Tibial nerve (tissue), 4 donors: ENCODE data around the gene CAPRIN1. TPM values are rescaled to one million over a fixed set of nuclear protein-coding genes. Genes with fewer than 3 reads are reported as not detected.
"Not testable (repeated sequence)": the region's sequence is repeated elsewhere in the genome, so short reads cannot be mapped to it uniquely, and the experiment has no call there.

ENCODE experiments used
- DNase-seq, 2 donors: peaks; one replicate each; pipeline ENCODE4 v3.0.0-alpha.2; 2019; ENCODE audit warnings: low spot score in 2 of 2
- H3K27ac ChIP-seq, 4 donors: fragments of 200-600 bp; sonication (generic) in 3 of 4; one replicate each; pipeline ENCODE4 v1.5.1; 2017 to 2019; ENCODE audit warnings: mild to moderate bottlenecking in 1 of 4
- H3K27me3 ChIP-seq, 2 donors: fragments of 200-600 bp; sonication (generic) in 1 of 2; one replicate each; pipeline versions ENCODE4 v1.5.1 to v1.6.0; 2017 to 2019
- H3K36me3 ChIP-seq, 3 donors: fragments of 200-600 bp; sonication (generic); one replicate each; pipeline ENCODE4 v1.5.1; 2018 to 2019
- H3K4me1 ChIP-seq, 4 donors: fragments of 200-600 bp; sonication (generic) in 3 of 4; one replicate each; pipeline ENCODE4 v1.5.1; 2017 to 2019
- H3K4me3 ChIP-seq, 4 donors: fragments of 200-600 bp; sonication (generic) in 3 of 4; one replicate each; pipeline ENCODE4 v1.5.1; 2017 to 2019; ENCODE audit warnings: mild to moderate bottlenecking in 1 of 4, moderate library complexity in 1 of 4
- H3K9me3 ChIP-seq, 4 donors: fragments of 200-600 bp; sonication (generic) in 3 of 4; one replicate each; pipeline ENCODE4 v1.5.1; 2017 to 2019
- EP300 ChIP-seq, 2 donors: sonication (generic); formaldehyde crosslinking; IDR thresholded peaks; one replicate each; pipeline ENCODE4 v1.6.1; 2017; ENCODE audit warnings: antibody characterized with exemption in 2 of 2, mild to moderate bottlenecking in 1 of 2
- POLR2A ChIP-seq, 2 donors: fragments of 450-650 bp; IDR thresholded peaks; one replicate each; pipeline ENCODE4 v1.6.1; 2017; ENCODE audit warnings: antibody characterized with exemption in 2 of 2, mild to moderate bottlenecking in 2 of 2, moderate library complexity in 2 of 2
- WGBS, 2 donors: methylation state at CpG; one replicate each; pipeline ENCODE4 v1.1.5; 2018; 5-methylcytosine and 5-hydroxymethylcytosine counted together
- total RNA-seq, 4 donors: library from RNA; depleted of rRNA; stranded (reverse); fragments of >200 nt; gene quantifications; one replicate each; pipeline ENCODE4 v1.1.0, GENCODE V29; 2016
- TF ChIP-seq, protein P1 (sequence below), 5 experiments: fragments of 200-600 bp in 3 of 5; fragments of 450-650 bp in 2 of 5; sonication (generic) in 3 of 5; IDR thresholded peaks; one replicate each; pipeline ENCODE4 v1.5.1; 2016 to 2019; ENCODE audit warnings: antibody characterized with exemption in 5 of 5, mild to moderate bottlenecking in 3 of 5, moderate library complexity in 2 of 5

The CAPRIN1 gene
- total RNA-seq, 4 donors from 2014 or later, result 121 to 167 (median 150) TPM

DNA sequence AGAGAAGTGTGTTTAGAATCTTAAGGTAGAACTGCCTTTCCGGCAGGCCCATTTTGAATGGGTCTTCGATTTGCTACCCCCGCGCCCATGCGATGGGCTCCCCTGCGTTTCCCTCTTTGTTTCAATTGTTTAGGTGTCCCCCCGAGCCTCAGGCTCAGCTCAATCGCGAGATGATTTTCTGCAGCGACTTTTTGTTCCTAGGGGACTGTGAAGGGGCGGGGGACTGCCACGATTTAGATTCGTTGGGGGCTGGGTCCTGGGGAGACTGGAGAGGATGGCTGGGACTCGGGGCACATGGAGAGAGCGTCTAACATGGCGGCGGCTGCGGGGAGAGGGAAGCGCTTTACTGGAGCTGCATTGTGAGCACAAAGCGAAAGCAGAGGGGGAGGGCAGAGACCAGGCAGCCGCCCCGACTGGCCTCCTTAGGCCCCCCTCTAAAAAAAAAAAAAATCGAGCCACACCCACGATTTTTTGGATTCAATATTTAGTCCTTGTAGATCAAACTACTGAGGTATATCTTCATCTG, 1.7 kb downstream of the CAPRIN1 start:
- peak; percentile 28 to 53 for DNase-seq
- Histone ChIP-seq H3K4me3 (peak overlapping the region; percentile 76 to 99 (median 89)), H3K9me3 (no peaks in the 10 kb centered on the region), H3K27ac (peak overlapping the region; percentile 92 to 100 (median 99)), H3K36me3 (peaks cover 0 to 4% (median 0%) of the 10 kb centered on the region in 3 donors), H3K27me3 (no peaks in the 10 kb centered on the region), H3K4me1 (peaks cover 0 to 59% (median 42%) of the 10 kb centered on the region in 4 donors)
- TF ChIP-seq EP300 (IDR thresholded peaks at IDR 0.05), result peak in 1 of 2 donors; percentile 37
- TF ChIP-seq, protein P1, sequence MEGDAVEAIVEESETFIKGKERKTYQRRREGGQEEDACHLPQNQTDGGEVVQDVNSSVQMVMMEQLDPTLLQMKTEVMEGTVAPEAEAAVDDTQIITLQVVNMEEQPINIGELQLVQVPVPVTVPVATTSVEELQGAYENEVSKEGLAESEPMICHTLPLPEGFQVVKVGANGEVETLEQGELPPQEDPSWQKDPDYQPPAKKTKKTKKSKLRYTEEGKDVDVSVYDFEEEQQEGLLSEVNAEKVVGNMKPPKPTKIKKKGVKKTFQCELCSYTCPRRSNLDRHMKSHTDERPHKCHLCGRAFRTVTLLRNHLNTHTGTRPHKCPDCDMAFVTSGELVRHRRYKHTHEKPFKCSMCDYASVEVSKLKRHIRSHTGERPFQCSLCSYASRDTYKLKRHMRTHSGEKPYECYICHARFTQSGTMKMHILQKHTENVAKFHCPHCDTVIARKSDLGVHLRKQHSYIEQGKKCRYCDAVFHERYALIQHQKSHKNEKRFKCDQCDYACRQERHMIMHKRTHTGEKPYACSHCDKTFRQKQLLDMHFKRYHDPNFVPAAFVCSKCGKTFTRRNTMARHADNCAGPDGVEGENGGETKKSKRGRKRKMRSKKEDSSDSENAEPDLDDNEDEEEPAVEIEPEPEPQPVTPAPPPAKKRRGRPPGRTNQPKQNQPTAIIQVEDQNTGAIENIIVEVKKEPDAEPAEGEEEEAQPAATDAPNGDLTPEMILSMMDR (IDR thresholded peaks at IDR 0.05), result no peak
- 0 to 1% methylated on average over 24 of the region's 24 CpGs for WGBS, 2 donors

DNA sequence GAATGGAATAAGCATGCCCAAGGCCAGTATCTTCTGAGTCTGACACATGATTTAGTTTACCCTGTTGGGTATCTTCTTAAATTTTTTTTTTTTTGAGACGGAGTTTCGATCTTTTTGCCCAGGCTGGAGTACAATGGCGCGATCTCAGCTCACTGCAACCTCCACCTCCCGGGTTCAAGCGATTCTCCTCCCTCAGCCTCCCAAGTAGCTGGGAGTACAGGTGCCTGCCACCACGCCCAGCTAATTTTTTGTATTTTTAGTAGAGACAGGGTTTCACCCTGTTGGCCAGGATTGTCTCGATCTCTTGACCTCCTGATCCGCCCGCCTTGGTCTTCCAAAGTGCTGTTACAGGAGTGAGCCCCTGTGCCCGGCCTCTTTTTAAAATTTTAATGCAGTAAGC, 2.8 kb downstream of the CAPRIN1 start:
- H3K27me3 ChIP-seq, H3K36me3 ChIP-seq, DNase-seq, H3K9me3 ChIP-seq: not testable (repeated sequence)
- Histone ChIP-seq H3K4me1 (peaks cover 0 to 70% (median 47%) of the 10 kb centered on the region in 4 donors), H3K4me3 (peak overlapping the region in 1 of 4 donors; percentile 96), H3K27ac (peak overlapping the region in 3 of 4 donors; percentile 99 to 100 (median 99))
- WGBS, 2 donors, result 79 to 81% methylated on average over 11 of the region's 11 CpGs

DNA sequence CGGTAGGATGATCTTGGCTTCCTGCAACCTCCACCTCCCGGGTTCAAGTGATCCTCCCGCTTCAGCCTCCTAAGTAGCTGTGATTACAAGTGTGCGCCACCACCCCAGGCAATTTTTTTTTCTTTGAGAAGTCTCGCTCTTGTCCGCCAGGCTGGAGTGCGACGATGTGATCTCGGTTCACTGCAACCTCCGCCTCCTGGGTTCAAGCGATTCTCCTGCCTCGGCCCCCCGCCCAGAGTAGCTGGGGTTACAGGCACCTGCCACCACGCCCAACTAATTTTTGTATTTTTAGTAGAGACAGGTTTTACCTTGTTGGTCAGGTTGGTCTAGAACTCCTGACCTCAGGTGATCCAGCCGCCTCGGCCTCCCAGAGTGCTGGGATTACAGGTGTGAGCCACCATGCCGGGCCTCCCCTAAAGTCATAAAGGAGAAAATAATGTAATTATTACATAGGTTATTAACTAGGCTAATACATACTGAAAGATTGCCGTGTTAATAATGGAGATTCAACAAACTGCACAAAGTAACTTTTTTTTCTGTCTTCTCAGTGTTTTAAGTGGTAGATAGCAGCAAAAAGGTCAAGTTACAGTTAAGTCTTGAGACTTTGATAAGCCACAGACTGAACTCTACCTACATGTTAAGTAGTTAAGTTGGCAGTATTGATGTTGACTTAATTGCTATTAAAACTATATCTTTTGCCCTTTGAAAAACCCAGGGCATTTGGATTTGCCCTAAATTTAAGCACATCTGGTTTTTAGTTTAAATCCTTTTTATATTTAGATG, 3.9 kb downstream of the CAPRIN1 start:
- TF ChIP-seq EP300 (IDR thresholded peaks at IDR 0.05) (no peak), POLR2A (IDR thresholded peaks at IDR 0.05) (no peak)
- TF ChIP-seq, protein P1 (IDR thresholded peaks at IDR 0.05), result no peak
- no peak overlapping the region for H3K4me3 ChIP-seq
- peaks cover 0 to 74% (median 51%) of the 10 kb centered on the region in 4 donors for H3K4me1 ChIP-seq

DNA sequence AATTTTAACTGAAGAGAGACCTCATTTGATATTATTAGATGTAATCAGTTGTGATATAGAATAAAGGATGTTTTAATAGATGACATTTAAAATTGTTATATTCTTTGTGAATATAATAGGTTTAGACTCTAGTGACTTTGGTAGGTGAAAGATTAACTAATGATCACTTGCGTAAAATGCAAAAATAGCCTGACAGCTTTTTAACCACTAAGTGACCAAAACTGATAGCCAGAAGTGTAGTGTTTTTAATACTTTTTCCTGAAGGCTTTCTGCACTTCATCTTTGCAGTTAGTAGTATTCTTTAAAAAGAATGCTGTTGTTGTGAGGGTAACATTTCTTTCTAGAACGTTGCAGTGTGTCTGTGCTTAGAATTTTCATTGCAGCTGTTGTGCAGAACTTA, 5.1 kb downstream of the CAPRIN1 start:
- WGBS, 2 donors, result 25% methylated on average over 2 of the region's 2 CpGs
- Histone ChIP-seq H3K36me3 (peaks cover 0 to 10% (median 0%) of the 10 kb centered on the region in 3 donors), H3K4me3 (no peak overlapping the region), H3K27ac (peak overlapping the region in 1 of 4 donors; percentile 23), H3K4me1 (peaks cover 0 to 80% (median 46%) of the 10 kb centered on the region in 4 donors), H3K9me3 (no peaks in the 10 kb centered on the region), H3K27me3 (no peaks in the 10 kb centered on the region)
- no peak for DNase-seq
- TF ChIP-seq, protein P1 (IDR thresholded peaks at IDR 0.05), result no peak
- no peak for TF ChIP-seq POLR2A (IDR thresholded peaks at IDR 0.05)
- no peak for TF ChIP-seq EP300 (IDR thresholded peaks at IDR 0.05)

More for the DNA sequence above, 3.9 kb downstream of the CAPRIN1 start:
- Histone ChIP-seq H3K27ac (no peak overlapping the region), H3K27me3 (no peaks in the 10 kb centered on the region), H3K36me3 (peaks cover 0 to 4% (median 0%) of the 10 kb centered on the region in 3 donors), H3K9me3 (no peaks in the 10 kb centered on the region)
- no peak for DNase-seq
- WGBS, 2 donors, result 91 to 96% methylated on average over 18 of the region's 18 CpGs

DNA sequence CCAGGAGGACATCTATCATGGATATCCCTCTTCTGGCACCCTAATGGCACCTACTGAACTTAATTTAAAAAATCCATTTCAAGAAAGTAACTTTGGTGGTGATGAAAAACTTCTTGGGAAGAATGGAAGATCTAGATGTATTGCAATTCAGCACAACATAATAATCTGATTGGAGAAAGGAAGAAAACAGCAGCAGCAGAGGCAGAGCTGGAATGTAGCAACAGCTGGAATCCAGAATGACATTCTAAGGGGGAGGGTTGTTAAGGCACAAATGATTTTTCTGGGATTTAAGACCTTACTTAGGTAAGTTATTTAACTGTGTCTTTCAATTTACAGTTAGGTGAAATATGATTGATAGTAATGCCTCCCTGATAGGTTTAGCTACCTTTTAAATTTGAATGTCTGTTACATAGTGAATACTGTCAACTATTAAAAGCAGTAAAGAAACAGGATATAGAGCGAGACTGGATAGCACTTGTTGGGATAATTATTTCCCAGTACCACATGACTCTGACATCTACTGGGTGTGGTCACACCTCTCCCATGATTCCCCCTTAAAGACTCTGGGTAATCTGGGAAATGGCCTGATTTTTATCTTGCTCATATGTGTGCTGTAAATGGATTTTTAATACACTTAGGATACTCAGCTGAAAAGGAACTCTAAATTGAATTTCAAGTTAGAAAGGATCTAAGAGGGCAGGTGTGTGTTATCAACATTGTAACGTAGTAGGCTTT, 11.7 kb downstream of the CAPRIN1 start:
- no peak for DNase-seq
- TF ChIP-seq, protein P1 (IDR thresholded peaks at IDR 0.05), result no peak
- no peak for TF ChIP-seq EP300 (IDR thresholded peaks at IDR 0.05)
- TF ChIP-seq POLR2A (IDR thresholded peaks at IDR 0.05), result no peak
- Histone ChIP-seq H3K27ac (no peak overlapping the region), H3K4me3 (no peak overlapping the region), H3K27me3 (no peaks in the 10 kb centered on the region), H3K4me1 (peaks cover 0 to 78% (median 24%) of the 10 kb centered on the region in 4 donors), H3K36me3 (peaks cover 0 to 10% (median 0%) of the 10 kb centered on the region in 3 donors), H3K9me3 (no peaks in the 10 kb centered on the region)
- WGBS, 2 donors, result 83 to 92% methylated on average over 2 of the region's 2 CpGs
